ENCODE data around the gene ZNF117. TPM values are rescaled to one million over a fixed set of nuclear protein-coding genes. Genes with fewer than 3 reads are reported as not detected.
A peak's percentile ranks its signal among the peaks of the same experiment; 100 is the strongest.
"Not testable (repeated sequence)": the region's sequence is repeated elsewhere in the genome, so short reads cannot be mapped to it uniquely, and the experiment has no call there.

ZNF117 gene
- total RNA-seq, 1 donor: 6.5 TPM

DNA sequence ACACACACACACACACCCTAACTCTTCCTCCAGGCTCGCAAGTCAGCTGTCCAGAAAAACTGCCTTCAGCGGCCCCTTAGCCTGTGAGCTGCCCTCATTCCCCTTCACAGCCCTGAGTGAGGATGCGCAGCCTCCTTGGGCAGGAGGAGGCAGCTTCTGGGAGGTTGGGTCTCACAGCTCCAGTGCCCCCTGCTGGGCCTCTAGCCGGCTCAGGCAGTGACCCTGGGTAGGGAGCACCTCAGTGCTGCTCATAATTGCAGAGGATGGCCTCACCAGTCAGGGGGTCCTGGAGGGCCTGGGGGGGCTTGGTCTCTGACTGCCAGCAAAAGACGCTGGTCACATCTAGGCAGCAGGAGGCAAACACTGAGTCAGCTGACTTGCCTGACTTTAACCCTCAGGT is 44.1 kb downstream of the ZNF117 start:
- no peak overlapping the region for H3K4me3 ChIP-seq (ENCODE audit: low read depth, low read length)
- DNase-seq (ENCODE audit: low read depth): peak; percentile 1

GRCh38 chr7:64945503-64946175 is 45.2 kb downstream of the ZNF117 start:
- H3K4me3 ChIP-seq (ENCODE audit: low read depth, low read length): no peak overlapping the region
- TF ChIP-seq, protein P1, sequence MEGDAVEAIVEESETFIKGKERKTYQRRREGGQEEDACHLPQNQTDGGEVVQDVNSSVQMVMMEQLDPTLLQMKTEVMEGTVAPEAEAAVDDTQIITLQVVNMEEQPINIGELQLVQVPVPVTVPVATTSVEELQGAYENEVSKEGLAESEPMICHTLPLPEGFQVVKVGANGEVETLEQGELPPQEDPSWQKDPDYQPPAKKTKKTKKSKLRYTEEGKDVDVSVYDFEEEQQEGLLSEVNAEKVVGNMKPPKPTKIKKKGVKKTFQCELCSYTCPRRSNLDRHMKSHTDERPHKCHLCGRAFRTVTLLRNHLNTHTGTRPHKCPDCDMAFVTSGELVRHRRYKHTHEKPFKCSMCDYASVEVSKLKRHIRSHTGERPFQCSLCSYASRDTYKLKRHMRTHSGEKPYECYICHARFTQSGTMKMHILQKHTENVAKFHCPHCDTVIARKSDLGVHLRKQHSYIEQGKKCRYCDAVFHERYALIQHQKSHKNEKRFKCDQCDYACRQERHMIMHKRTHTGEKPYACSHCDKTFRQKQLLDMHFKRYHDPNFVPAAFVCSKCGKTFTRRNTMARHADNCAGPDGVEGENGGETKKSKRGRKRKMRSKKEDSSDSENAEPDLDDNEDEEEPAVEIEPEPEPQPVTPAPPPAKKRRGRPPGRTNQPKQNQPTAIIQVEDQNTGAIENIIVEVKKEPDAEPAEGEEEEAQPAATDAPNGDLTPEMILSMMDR (IDR thresholded peaks at IDR 0.05; ENCODE audit: insufficient read depth, low read depth, low read length): no peak
- DNase-seq (ENCODE audit: low read depth): no peak

More for the DNA sequence above, 44.1 kb downstream of the ZNF117 start:
- TF ChIP-seq, protein P1 (IDR thresholded peaks at IDR 0.05; ENCODE audit: insufficient read depth, low read depth, low read length): peak; percentile 19

- H3K4me3 ChIP-seq (ENCODE audit: low read depth, low read length); DNase-seq (ENCODE audit: low read depth): not testable (repeated sequence)
Measured at GRCh38 chr7:64944667-64945502, 46.0 kb downstream of the ZNF117 start.

GRCh38 chr7:64940021-64940420 is 50.8 kb downstream of the ZNF117 start:
- not testable (repeated sequence) for H3K4me3 ChIP-seq (ENCODE audit: low read depth, low read length); DNase-seq (ENCODE audit: low read depth)

GRCh38 chr7:64938540-64938939 is 52.3 kb downstream of the ZNF117 start:
- no peak for DNase-seq (ENCODE audit: low read depth)
- no peak overlapping the region for H3K4me3 ChIP-seq (ENCODE audit: low read depth, low read length)
- TF ChIP-seq, protein P1 (IDR thresholded peaks at IDR 0.05; ENCODE audit: insufficient read depth, low read depth, low read length): no peak

DNA sequence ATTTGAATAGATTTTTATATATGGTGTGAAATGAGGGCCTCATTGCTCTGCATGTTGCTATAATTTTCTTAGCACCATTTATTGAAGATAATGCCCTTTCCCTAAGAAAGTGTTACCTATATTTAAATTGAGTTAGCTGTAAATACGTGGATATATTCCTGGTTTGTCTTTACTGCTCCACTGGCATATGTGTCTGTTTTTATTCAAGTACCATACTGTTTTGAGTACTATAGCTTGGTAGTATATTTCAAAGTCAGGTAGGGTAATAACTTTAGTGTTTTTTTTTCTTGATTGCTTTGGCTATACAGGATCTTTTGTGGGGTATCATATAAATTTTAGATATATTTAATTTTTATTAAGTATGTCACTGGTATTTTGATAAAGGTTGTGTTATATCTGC is 56.4 kb downstream of the ZNF117 start:
- no peak for DNase-seq (ENCODE audit: low read depth)
- H3K4me3 ChIP-seq (ENCODE audit: low read depth, low read length): no peak overlapping the region
- TF ChIP-seq, protein P1 (IDR thresholded peaks at IDR 0.05; ENCODE audit: insufficient read depth, low read depth, low read length): no peak

- not testable (repeated sequence) for H3K4me3 ChIP-seq (ENCODE audit: low read depth, low read length); DNase-seq (ENCODE audit: low read depth)
Measured at GRCh38 chr7:64928252-64929187, 62.3 kb downstream of the ZNF117 start.

Small RNA genes lying within 50 kb of the gene (small RNA-seq; reads per million reads assigned to genes)
- not detected for gene RNU6-1229P

Other genes starting within 250 kb of the ZNF117 start
- 3.2 and 3.9 TPM in 2 replicates for gene ZNF138, start 196.6 kb downstream of the ZNF117 start, total RNA-seq
- gene ZNF273, start 87.8 kb downstream of the ZNF117 start, total RNA-seq: 1.3 and 3.9 TPM in 2 replicates
- gene ERV3-1, start 15.7 kb upstream of the ZNF117 start, total RNA-seq: 8.1 and 12.1 TPM in 2 replicates